GM23338 (cell line): ENCODE measurements around the gene PPP2R5C. TPM values are rescaled to one million over a fixed set of nuclear protein-coding genes. Genes with fewer than 3 reads are reported as not detected.

Experiments
- ATAC-seq: fragments of 200-7000 bp; cut with Tn5 transposase; 3 replicates; pipeline ENCODE4 v1.9.1; 2020
- DNase-seq: peaks from one replicate; pipeline ENCODE4 v3.0.0-alpha.2; 2015; ENCODE audit warnings: low spot score
- H2AFZ ChIP-seq: fragments of 200-600 bp; sonication (generic); 2 replicates; pipeline ENCODE4 v1.8.0; 2016; ENCODE audit warnings: antibody characterized with exemption, mild to moderate bottlenecking, moderate library complexity
- H3F3A ChIP-seq: fragments of 200-600 bp; sonication (generic); replicated peaks from 2 replicates; pipeline ENCODE4 v1.8.0; 2017; ENCODE audit warnings: antibody characterized with exemption, mixed run types, low read depth
- H3K27ac ChIP-seq: fragments of 200-600 bp; sonication (generic); 2 replicates; pipeline ENCODE4 v1.6.1; 2016; ENCODE audit warnings: low read depth
- H3K27me3 ChIP-seq: fragments of 200-600 bp; sonication (generic); 2 replicates; pipeline ENCODE4 v1.8.0; 2016; ENCODE audit warnings: mild to moderate bottlenecking, mixed run types, moderate library complexity; ENCODE audit not compliant: insufficient read depth
- H3K36me3 ChIP-seq: fragments of 200-600 bp; sonication (generic); 2 replicates; pipeline ENCODE4 v1.8.0; 2016; ENCODE audit warnings: mild to moderate bottlenecking; ENCODE audit not compliant: insufficient read depth
- H3K4me1 ChIP-seq: fragments of 200-600 bp; sonication (generic); 2 replicates; pipeline ENCODE4 v1.8.0; 2016; ENCODE audit warnings: mild to moderate bottlenecking, moderate library complexity; ENCODE audit not compliant: insufficient read depth
- H3K4me2 ChIP-seq: fragments of 200-600 bp; sonication (generic); 2 replicates; pipeline ENCODE4 v1.7.1; 2017; ENCODE audit warnings: mixed run types
- H3K4me3 ChIP-seq: fragments of 200-600 bp; sonication (generic); 2 replicates; pipeline ENCODE4 v1.6.1; 2016; ENCODE audit warnings: mixed run types
- H3K79me2 ChIP-seq: fragments of 200-600 bp; sonication (generic); replicated peaks from 2 replicates; pipeline ENCODE4 v1.8.0; 2017; ENCODE audit warnings: mild to moderate bottlenecking; ENCODE audit not compliant: insufficient read depth
- H3K9me2 ChIP-seq: fragments of 200-600 bp; sonication (generic); 2 replicates; pipeline ENCODE4 v1.8.0; 2017; ENCODE audit not compliant: insufficient read depth
- H4K20me1 ChIP-seq: fragments of 200-600 bp; sonication (generic); replicated peaks from 2 replicates; pipeline ENCODE4 v1.8.0; 2017; ENCODE audit warnings: mild to moderate bottlenecking; ENCODE audit not compliant: insufficient read depth
- H3K27ac Mint-ChIP-seq: 2 replicates; pipeline ENCODE4 v1.8.0; 2020; ENCODE audit warnings: inconsistent platforms, mild to moderate bottlenecking, moderate library complexity, mixed read lengths
- H3K27me3 Mint-ChIP-seq: 3 replicates; pipeline ENCODE4 v1.8.0; 2022; ENCODE audit warnings: low read depth, mild to moderate bottlenecking, moderate library complexity, mixed read lengths, inconsistent platforms; ENCODE audit not compliant: insufficient read depth, poor library complexity
- H3K36me3 Mint-ChIP-seq: 3 replicates; pipeline ENCODE4 v1.8.0; 2021; ENCODE audit warnings: low read depth, mild to moderate bottlenecking, inconsistent platforms, moderate library complexity, mixed read lengths
- H3K4me1 Mint-ChIP-seq: 3 replicates; pipeline ENCODE4 v1.8.0; 2020; ENCODE audit warnings: mild to moderate bottlenecking, inconsistent platforms, mixed read lengths
- H3K4me3 Mint-ChIP-seq: 3 replicates; pipeline ENCODE4 v1.8.0; 2021; ENCODE audit warnings: moderate library complexity, mild to moderate bottlenecking, inconsistent platforms, mixed read lengths
- H3K9me3 Mint-ChIP-seq: 3 replicates; pipeline ENCODE4 v1.8.0; 2020; ENCODE audit warnings: moderate library complexity, mild to moderate bottlenecking, inconsistent platforms, mixed read lengths
- EZH2phosphoT487 ChIP-seq: fragments of 200-600 bp; sonication (generic); IDR thresholded peaks from one replicate; pipeline ENCODE4 v1.8.1; 2018; ENCODE audit warnings: antibody characterized with exemption; ENCODE audit not compliant: unreplicated experiment
- JUNB ChIP-seq: IDR thresholded peaks from one replicate; pipeline ENCODE4 v1.6.1; 2016; ENCODE audit warnings: antibody characterized with exemption; ENCODE audit not compliant: unreplicated experiment
- NANOG ChIP-seq: IDR thresholded peaks from 2 replicates; pipeline ENCODE4 v1.6.1; 2016; ENCODE audit warnings: antibody characterized with exemption, borderline replicate concordance
- STAT1 ChIP-seq: IDR thresholded peaks from one replicate; pipeline ENCODE4 v1.6.1; 2016; ENCODE audit warnings: antibody characterized with exemption; ENCODE audit not compliant: unreplicated experiment
- ZNF114 ChIP-seq: fragments of 250-450 bp; sonication (Bioruptor Pico); IDR thresholded peaks from 2 replicates; pipeline ENCODE4 v1.5.0; 2020; ENCODE audit warnings: mild to moderate bottlenecking, moderate library complexity
- polyA plus RNA-seq: library from polyadenylated mRNA; unstranded; fragments of >200 nt; fragmentation: Nextera tagmentation; extraction: Ambion mirVana; gene quantifications from 2 replicates; pipeline ENCODE4 v1.2.1, GENCODE V29; 2016
- total RNA-seq: library from RNA; depleted of rRNA; stranded (reverse); fragments of >200 nt; shearing (Covaris generic); gene quantifications from 2 replicates; pipeline ENCODE4 v1.2.3, GENCODE V29; 2014
- TF ChIP-seq, protein P1 (sequence below): fragments of 250-450 bp; sonication (Bioruptor Pico); IDR thresholded peaks from 2 replicates; pipeline ENCODE4 v1.5.0; 2020; ENCODE audit warnings: mild to moderate bottlenecking, moderate library complexity
- TF ChIP-seq, protein P2 (sequence below): IDR thresholded peaks from 2 replicates; pipeline ENCODE4 v1.6.1; 2016; ENCODE audit warnings: antibody characterized with exemption

Gene PPP2R5C
- total and polyA plus RNA-seq, 2 experiments from 2014 or later = 75.4 to 79.7 TPM

DNA sequence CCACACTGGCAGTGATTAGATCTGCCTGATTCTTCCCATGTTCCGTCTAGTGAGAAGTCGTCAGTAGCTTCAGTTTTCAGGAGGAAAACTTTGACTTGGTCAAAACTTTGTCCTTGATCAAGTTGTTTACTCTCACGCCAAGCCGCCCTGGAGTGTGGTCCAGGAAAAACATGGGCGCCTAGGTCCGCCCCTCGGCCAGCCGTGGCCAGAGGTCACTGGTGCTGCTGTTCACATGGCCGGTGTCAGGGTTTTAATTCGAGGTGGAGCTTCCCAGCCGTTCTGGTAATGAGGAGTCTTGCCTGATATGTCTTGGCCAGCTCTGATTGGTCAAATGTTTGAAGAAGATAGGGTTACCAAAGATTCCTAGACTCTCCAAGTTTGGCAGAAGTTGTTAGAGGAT, 71.5 kb downstream of the PPP2R5C start (continued):
- TF ChIP-seq, protein P1, sequence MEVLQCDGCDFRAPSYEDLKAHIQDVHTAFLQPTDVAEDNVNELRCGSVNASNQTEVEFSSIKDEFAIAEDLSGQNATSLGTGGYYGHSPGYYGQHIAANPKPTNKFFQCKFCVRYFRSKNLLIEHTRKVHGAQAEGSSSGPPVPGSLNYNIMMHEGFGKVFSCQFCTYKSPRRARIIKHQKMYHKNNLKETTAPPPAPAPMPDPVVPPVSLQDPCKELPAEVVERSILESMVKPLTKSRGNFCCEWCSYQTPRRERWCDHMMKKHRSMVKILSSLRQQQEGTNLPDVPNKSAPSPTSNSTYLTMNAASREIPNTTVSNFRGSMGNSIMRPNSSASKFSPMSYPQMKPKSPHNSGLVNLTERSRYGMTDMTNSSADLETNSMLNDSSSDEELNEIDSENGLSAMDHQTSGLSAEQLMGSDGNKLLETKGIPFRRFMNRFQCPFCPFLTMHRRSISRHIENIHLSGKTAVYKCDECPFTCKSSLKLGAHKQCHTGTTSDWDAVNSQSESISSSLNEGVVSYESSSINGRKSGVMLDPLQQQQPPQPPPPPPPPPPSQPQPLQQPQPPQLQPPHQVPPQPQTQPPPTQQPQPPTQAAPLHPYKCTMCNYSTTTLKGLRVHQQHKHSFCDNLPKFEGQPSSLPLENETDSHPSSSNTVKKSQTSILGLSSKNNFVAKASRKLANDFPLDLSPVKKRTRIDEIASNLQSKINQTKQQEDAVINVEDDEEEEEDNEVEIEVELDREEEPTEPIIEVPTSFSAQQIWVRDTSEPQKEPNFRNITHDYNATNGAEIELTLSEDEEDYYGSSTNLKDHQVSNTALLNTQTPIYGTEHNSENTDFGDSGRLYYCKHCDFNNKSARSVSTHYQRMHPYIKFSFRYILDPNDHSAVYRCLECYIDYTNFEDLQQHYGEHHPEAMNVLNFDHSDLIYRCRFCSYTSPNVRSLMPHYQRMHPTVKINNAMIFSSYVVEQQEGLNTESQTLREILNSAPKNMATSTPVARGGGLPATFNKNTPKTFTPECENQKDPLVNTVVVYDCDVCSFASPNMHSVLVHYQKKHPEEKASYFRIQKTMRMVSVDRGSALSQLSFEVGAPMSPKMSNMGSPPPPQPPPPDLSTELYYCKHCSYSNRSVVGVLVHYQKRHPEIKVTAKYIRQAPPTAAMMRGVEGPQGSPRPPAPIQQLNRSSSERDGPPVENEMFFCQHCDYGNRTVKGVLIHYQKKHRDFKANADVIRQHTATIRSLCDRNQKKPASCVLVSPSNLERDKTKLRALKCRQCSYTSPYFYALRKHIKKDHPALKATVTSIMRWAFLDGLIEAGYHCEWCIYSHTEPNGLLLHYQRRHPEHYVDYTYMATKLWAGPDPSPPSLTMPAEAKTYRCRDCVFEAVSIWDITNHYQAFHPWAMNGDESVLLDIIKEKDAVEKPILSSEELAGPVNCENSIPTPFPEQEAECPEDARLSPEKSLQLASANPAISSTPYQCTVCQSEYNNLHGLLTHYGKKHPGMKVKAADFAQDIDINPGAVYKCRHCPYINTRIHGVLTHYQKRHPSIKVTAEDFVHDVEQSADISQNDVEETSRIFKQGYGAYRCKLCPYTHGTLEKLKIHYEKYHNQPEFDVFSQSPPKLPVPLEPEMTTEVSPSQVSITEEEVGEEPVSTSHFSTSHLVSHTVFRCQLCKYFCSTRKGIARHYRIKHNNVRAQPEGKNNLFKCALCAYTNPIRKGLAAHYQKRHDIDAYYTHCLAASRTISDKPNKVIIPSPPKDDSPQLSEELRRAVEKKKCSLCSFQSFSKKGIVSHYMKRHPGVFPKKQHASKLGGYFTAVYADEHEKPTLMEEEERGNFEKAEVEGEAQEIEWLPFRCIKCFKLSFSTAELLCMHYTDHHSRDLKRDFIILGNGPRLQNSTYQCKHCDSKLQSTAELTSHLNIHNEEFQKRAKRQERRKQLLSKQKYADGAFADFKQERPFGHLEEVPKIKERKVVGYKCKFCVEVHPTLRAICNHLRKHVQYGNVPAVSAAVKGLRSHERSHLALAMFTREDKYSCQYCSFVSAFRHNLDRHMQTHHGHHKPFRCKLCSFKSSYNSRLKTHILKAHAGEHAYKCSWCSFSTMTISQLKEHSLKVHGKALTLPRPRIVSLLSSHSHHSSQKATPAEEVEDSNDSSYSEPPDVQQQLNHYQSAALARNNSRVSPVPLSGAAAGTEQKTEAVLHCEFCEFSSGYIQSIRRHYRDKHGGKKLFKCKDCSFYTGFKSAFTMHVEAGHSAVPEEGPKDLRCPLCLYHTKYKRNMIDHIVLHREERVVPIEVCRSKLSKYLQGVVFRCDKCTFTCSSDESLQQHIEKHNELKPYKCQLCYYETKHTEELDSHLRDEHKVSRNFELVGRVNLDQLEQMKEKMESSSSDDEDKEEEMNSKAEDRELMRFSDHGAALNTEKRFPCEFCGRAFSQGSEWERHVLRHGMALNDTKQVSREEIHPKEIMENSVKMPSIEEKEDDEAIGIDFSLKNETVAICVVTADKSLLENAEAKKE (CRISPR knock-in tag) = no peak

DNA sequence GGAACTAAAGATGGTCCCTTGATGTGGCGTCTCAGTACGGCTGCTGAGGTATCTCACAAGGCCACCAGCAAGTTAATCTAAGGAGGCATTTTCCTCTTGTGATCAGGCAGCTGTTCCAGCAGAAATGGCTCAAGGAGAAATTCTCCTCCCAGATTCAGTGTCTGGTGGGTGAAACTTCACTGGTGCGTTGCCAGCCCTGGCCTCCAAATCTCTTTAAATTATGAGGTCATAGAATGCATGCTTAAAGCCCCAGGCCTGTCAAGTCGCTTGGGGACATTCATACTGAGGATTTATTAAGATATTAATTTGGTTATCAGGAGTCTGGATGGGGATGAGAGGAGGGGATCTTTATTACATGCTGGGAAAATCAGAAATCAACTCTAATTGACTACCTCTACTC, 72.9 kb downstream of the PPP2R5C start:
- Histone ChIP-seq H3K27me3 (no peaks in the 10 kb centered on the region), H3K79me2 (peaks cover 81% of the 10 kb centered on the region), H3K9me2 (0 out of 2 replicates have a peak, but pooled peaks cover 4% of the 10 kb centered on the region), H4K20me1 (peaks cover 32% of the 10 kb centered on the region; the same call in 1 of the 2 replicates), H3K4me2 (no peak overlapping the region), H3K27ac (no peak overlapping the region), H2AFZ (no peak overlapping the region), H3K4me3 (no peak overlapping the region), H3K36me3 (no peaks in the 10 kb centered on the region), H3K4me1 (no peaks in the 10 kb centered on the region), H3F3A (no peaks in the 10 kb centered on the region)
- TF ChIP-seq, protein P1 (CRISPR knock-in tag) = no peak
- TF ChIP-seq STAT1 (no peak), EZH2phosphoT487 (no peak), ZNF114 (no peak), JUNB (no peak), NANOG (no peak)
- TF ChIP-seq, protein P2, sequence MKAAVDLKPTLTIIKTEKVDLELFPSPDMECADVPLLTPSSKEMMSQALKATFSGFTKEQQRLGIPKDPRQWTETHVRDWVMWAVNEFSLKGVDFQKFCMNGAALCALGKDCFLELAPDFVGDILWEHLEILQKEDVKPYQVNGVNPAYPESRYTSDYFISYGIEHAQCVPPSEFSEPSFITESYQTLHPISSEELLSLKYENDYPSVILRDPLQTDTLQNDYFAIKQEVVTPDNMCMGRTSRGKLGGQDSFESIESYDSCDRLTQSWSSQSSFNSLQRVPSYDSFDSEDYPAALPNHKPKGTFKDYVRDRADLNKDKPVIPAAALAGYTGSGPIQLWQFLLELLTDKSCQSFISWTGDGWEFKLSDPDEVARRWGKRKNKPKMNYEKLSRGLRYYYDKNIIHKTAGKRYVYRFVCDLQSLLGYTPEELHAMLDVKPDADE = no peak
- no peaks in the 10 kb centered on the region for H3K9me3 Mint-ChIP-seq
- H3K4me3 Mint-ChIP-seq = no peak overlapping the region
- H3K4me1 Mint-ChIP-seq = peaks cover 17% of the 10 kb centered on the region
- ATAC-seq (no peak), DNase-seq (no peak)
- no peaks in the 10 kb centered on the region for H3K36me3 Mint-ChIP-seq
- H3K27me3 Mint-ChIP-seq = no peaks in the 10 kb centered on the region
- no peak overlapping the region for H3K27ac Mint-ChIP-seq
